Measurements from ENCODE around the gene STAB2. TPM values are rescaled to one million over a fixed set of nuclear protein-coding genes. Genes with fewer than 3 reads are reported as not detected.

The STAB2 gene
- total RNA-seq, 2 donors from 2014 or later = not detected

- Histone ChIP-seq H3K4me3 (ENCODE audit: low read length) (no peak overlapping the region), H3K9me3 (ENCODE audit: control insufficient read depth, low read length) (peaks cover 4% of the 10 kb centered on the region), H3K27ac (ENCODE audit: low read depth, low read length) (no peak overlapping the region), H3K27me3 (ENCODE audit: control insufficient read depth, insufficient read depth, low read length, poor library complexity, severe bottlenecking) (no peaks in the 10 kb centered on the region), H3K36me3 (ENCODE audit: control insufficient read depth, insufficient read depth, low read length) (no peaks in the 10 kb centered on the region), H3K4me1 (ENCODE audit: control insufficient read depth, insufficient read depth, low read length) (no peaks in the 10 kb centered on the region), H3K9ac (ENCODE audit: extremely low read depth, low read length, poor library complexity, severe bottlenecking) (no peak overlapping the region)
- Mint-ChIP-seq H3K9me3 (no peaks in the 10 kb centered on the region), H3K4me3 (no peak overlapping the region), H3K27ac (no peak overlapping the region), H3K27me3 (ENCODE audit: insufficient read depth) (peaks cover 4% of the 10 kb centered on the region), H3K36me3 (ENCODE audit: low read depth) (no peaks in the 10 kb centered on the region), H3K4me1 (no peaks in the 10 kb centered on the region)
- DNase-seq = no peak
- TF ChIP-seq CTCF (conservative IDR thresholded peaks at IDR 0.05) = no peak
- WGBS, 2 experiments (ENCODE audit: insufficient coverage in 1 of 2, insufficient read length in 1 of 2) = 92 to 100% methylated on average over 1 to 3 of the region's 3 CpGs
These were observed 46.8 kb upstream of the STAB2 start for GRCh38 chr12:103540319-103540718.

- no peaks in the 10 kb centered on the region for H3K36me3 ChIP-seq (ENCODE audit: control insufficient read depth, insufficient read depth, low read length)
- no peaks in the 10 kb centered on the region for H3K4me1 ChIP-seq (ENCODE audit: control insufficient read depth, insufficient read depth, low read length)
- Mint-ChIP-seq H3K27ac (no peak overlapping the region), H3K4me1 (no peaks in the 10 kb centered on the region), H3K27me3 (ENCODE audit: insufficient read depth) (peaks cover 6% of the 10 kb centered on the region), H3K36me3 (ENCODE audit: low read depth) (no peaks in the 10 kb centered on the region), H3K9me3 (no peaks in the 10 kb centered on the region), H3K4me3 (no peak overlapping the region)
- 95% methylated on average over 3 of the region's 3 CpGs; no CpG with 5 or more reads in 1 of the 2 experiments for WGBS, 2 experiments (ENCODE audit: insufficient coverage in 1 of 2, insufficient read length in 1 of 2)
- H3K4me3 ChIP-seq (ENCODE audit: low read length) = no peak overlapping the region
- peaks cover 4% of the 10 kb centered on the region for H3K9me3 ChIP-seq (ENCODE audit: control insufficient read depth, low read length)
- H3K27me3 ChIP-seq (ENCODE audit: control insufficient read depth, insufficient read depth, low read length, poor library complexity, severe bottlenecking) = no peaks in the 10 kb centered on the region
- no peak for DNase-seq
- no peak overlapping the region for H3K9ac ChIP-seq (ENCODE audit: extremely low read depth, low read length, poor library complexity, severe bottlenecking)
- TF ChIP-seq CTCF (conservative IDR thresholded peaks at IDR 0.05) = no peak
- H3K27ac ChIP-seq (ENCODE audit: low read depth, low read length) = no peak overlapping the region
These were observed 45.0 kb upstream of the STAB2 start for GRCh38 chr12:103542078-103542477.

GRCh38 chr12:103546959-103547358 is 40.1 kb upstream of the STAB2 start:
- no peaks in the 10 kb centered on the region for H3K9me3 Mint-ChIP-seq
- WGBS, 2 experiments (ENCODE audit: insufficient coverage in 1 of 2, insufficient read length in 1 of 2) = 69 to 83% methylated on average over 2 of the region's 2 CpGs
- no peaks in the 10 kb centered on the region for H3K4me1 Mint-ChIP-seq
- Histone ChIP-seq H3K27ac (ENCODE audit: low read depth, low read length) (no peak overlapping the region), H3K36me3 (ENCODE audit: control insufficient read depth, insufficient read depth, low read length) (no peaks in the 10 kb centered on the region), H3K4me3 (ENCODE audit: low read length) (no peak overlapping the region), H3K27me3 (ENCODE audit: control insufficient read depth, insufficient read depth, low read length, poor library complexity, severe bottlenecking) (no peaks in the 10 kb centered on the region), H3K9ac (ENCODE audit: extremely low read depth, low read length, poor library complexity, severe bottlenecking) (no peak overlapping the region), H3K9me3 (ENCODE audit: control insufficient read depth, low read length) (peaks cover 4% of the 10 kb centered on the region), H3K4me1 (ENCODE audit: control insufficient read depth, insufficient read depth, low read length) (no peaks in the 10 kb centered on the region)
- H3K27me3 Mint-ChIP-seq (ENCODE audit: insufficient read depth) = peaks cover 2% of the 10 kb centered on the region
- TF ChIP-seq CTCF (conservative IDR thresholded peaks at IDR 0.05) = no peak
- no peaks in the 10 kb centered on the region for H3K36me3 Mint-ChIP-seq (ENCODE audit: low read depth)
- no peak overlapping the region for H3K4me3 Mint-ChIP-seq
- no peak for DNase-seq
- no peak overlapping the region for H3K27ac Mint-ChIP-seq

Measured in endodermal cell (in vitro differentiated cells).